HG03097 (cell line): Measurements from ENCODE around the gene CCN2.

Experiments
- ATAC-seq: cut with Tn5 transposase; IDR thresholded peaks from one replicate; pipeline ENCODE4 v1.9.1; 2021; ENCODE audit not compliant: unreplicated experiment, low FRiP score

The CCN2 gene

DNA sequence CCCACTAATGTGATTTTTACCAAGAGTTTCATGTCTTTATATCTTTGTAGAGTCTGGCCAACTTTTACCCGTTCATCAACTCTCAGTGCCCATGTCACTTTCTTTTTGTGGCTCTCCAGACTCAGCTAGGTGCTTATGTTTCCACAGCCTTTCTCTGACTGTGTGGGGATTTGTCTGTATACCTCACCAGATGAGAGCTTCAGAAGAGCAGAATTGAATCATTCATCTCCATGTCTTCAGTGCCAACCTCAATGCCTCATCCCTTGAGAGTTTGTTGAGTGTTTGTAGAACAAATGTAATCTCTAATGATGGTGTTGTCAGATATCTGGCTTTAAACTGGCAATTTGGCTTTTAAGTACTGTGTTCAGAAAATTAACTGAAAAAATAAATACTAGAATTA lies 16.8 kb upstream of the CCN2 start:
- ATAC-seq: no peak

DNA sequence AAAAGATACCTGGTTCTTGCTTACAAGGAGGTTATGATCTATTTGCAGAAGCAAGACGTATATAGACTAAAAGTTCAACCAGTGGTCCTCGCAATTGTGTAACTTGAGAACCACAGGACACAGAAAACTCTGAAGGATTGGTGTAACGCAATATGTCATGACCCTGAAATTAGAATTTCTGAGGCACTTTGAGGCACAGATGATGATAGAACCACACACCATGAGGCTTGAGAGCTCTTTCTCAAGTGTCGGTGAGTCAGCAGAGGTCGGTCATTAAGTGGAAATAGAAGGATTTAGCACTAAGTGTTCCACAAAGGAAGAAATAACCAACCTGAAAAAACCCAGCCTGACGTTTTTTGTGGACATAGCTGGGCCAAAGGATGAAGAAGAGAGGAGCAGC lies 15.3 kb upstream of the CCN2 start:
- ATAC-seq: no peak

DNA sequence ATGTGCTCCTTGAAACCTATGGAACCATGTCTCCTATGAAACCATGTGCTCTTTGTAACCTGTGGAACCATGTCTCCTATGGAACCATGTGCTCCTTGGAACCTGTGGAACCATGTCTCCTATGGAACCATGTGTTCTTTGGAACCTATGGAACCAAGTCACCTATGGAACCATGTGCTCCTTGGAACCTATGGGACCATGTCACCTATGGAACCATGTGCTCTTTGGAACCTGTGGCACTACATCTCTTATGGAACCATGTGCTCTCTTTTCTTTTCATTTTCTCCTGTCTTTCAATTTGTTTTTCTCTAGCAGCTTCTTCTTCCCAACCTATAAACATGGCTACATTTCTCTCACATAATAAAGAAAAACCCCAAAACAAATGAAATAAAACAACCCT lies 11.9 kb upstream of the CCN2 start:
- ATAC-seq: no peak

DNA sequence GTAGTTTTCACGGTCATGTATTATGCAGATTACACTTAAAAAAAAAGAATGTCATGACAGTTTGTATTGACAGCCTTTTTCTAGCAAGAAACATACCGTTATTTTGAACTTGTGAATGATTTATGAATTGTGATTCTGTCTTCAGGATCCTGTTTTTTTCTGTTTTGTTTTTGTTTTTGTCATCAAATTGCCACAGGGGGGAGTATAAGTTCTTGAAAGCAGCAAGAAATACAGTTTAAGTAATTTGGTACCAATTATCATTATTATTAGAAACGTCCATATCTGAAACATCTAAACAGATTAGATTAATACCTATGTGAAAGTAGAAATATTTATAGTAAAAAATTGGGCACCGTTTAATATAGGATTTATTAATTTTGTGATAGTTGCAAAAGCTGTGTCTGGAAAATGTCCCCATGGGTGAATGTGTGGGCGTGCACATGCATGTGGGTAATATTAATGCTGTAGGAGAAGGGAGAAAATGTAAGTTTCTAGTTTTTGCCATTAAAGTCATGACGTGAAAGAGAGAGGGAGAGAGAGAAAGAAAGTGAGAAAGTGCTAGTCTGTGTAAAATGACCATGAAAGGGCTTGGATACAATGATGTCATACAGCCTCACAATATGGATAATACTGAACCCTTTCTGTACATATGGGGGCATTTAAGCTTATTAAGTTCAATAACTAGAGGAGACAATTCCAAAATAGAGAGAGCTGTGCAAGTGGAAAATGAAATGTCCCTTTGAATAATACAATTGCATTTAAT lies 9.4 kb upstream of the CCN2 start:
- ATAC-seq: no peak

DNA sequence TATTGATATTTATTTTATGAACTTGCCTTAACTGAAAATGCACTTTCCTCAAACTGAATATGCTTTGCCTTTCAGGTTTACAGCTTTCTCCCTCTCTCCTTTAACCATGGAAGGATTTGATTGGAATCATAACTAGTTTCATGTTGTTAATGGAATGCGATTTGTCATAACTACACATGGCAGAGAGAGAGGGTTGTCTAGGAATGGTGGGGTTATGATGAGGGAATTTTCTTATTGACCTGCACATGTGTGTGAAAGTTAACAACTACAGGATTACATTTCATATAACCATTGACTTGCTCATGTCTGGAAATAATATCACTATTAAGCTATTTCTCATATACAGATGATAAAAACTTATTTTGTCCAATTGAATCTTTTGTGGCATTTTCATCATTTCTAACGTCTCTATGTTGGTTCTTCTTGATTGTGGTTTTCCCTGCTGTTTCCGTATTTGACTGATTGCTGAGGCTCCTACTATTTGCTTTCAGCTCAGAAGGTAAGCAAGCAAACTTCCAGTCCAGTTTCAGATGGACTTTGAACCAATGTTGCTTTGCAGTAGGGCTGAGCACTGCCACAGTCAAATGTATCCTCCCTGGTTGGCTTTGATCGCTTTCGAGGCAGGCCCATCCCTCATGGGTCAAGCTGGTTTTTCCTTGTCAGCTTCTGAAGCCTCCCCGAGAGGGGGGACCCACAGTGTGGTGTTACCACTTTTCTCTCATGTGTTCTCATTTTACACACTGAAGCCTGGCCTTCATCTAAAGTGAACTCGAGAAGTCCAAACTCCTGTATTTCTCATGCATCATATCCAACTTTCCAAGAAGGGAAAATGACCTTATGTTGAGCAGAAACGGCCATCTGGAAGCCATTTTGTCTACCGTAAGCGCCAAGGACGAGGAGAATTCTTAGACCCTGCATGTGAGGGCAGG lies 7.6 kb upstream of the CCN2 start:
- ATAC-seq: no peak

DNA sequence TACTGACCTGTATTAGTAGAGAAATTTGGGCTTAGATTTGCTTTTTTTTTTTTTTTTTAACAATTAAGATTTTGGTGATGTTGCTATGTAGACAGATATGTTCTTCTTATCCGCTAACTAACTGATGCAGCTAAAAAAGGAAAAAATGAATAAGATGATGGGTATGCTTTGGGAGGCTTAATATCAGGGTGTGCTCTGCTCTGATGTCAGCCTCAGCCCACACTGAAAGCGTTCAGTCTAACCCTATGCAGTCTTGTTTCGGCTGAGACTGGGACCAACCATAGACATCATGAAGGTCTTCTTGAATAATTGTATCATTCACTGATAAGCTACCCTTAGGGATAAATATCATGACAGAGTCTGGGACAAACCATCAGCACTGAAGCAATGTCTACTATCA lies 6.9 kb upstream of the CCN2 start:
- ATAC-seq: no peak

DNA sequence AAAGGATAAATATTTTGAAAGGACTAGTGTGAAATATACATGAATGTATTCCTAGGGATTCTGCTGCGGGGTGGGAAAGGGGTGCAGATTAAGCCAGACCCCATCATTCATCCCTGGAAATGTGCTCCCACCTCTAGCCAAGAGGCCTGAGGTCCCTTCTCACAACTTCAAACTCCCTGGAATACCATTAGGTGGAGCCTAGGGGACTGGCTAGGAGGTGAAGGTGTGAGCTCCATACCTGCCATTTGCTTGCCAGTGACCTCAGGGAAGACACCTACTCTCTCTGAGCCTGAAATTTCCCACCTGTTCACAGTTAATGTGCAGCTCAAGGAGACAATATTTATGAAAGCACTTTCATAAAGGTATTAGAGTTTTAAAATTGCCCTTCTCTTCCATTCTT lies 4.7 kb upstream of the CCN2 start:
- ATAC-seq: no peak

DNA sequence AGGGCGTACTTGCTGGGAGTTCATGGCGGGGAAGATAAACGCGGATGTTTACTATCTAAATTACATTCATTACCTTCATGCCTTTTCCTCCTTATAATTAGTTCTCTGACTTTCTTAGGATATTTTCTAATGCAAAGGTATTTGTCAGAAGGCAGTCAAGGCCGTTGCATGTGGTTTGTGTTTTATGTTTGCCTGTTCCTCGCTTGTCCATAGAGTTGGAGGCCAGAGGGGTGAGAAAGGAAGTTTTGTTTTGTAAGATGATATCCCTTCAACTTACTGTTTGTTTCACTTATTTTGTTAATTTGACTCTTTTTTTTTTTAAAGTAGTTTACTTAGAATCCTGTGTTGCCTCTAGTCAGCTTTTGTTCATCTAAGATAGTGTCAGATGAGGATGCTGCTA lies 4.0 kb upstream of the CCN2 start:
- no peak for ATAC-seq

DNA sequence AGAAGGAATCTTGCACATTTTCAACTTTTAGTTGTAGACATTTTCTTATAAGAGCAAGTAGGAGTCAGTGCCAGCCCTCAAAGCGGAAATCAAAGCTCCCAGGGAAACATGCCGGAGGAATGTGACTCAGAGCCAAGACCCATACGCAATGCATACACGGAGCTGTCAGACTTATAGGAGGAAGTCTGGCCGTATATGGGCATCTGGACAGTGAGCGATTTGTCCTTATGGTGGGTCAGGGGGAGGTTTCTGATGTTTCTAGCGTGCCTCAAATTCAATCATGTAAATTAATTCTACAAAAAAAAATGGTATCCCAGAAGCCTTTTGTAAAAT lies 3.6 kb upstream of the CCN2 start:
- ATAC-seq: no peak

DNA sequence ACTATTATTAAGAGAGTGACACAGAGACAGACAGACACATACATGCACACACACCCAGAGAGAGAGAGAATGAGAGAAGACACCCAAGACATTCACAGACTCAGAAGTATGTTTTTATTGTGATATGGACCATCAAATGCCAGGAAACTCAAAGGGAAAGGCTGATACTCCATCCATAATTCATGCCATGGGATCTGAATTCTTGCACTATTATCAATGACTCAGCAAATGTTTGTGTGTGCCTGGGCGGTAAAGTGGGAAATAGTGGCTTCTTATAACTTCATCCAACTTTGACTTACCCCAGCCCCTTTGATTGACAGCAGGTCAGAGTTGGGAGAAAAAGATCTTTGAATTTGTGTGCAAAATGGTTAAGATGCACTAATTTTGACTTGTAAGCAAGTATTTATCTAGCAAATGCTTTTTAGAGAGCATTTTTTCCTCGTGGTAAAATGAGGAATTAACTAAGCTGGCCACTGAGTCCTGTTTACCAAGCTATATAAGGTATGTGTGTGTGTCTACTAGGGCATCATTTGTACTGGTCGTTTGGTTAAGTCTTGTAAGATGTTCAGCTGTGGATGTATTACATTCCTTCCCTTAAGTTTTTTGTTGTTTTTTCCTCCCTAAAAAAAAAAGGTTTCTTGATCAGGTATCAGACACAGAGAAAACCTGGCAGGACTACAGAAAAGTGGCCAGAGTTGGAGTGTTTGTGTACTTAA lies 3.0 kb upstream of the CCN2 start:
- no peak for ATAC-seq

DNA sequence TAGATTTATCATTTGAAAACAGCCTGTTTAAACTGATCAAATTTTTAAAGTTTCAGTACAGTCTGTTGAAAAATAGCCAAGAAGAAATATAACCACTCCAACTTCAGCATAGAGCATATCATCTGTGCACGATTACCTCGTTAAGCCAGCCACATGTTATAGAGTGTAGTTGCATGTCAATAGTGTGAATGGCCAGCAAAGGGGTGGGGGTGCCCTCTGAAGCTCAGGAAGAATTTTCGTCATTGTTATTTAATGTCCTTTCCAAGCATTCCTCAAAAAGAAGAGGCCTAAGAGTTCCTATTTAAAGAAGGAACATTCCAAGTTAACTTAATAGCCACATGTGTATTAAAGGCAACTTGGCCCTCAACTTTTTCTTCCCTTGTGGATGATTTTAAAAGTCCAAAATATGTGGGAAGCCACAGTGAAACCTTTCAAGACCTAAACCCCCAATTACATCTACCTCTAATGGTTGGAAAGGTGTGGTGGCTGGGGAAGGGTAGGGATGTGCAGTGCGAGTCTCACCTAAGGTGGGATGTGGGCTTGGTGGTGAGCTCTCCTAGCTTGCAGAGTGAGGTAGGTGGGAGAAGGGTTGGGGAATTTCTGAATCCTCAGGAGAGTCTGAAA lies 1.8 kb upstream of the CCN2 start:
- ATAC-seq: no peak

DNA sequence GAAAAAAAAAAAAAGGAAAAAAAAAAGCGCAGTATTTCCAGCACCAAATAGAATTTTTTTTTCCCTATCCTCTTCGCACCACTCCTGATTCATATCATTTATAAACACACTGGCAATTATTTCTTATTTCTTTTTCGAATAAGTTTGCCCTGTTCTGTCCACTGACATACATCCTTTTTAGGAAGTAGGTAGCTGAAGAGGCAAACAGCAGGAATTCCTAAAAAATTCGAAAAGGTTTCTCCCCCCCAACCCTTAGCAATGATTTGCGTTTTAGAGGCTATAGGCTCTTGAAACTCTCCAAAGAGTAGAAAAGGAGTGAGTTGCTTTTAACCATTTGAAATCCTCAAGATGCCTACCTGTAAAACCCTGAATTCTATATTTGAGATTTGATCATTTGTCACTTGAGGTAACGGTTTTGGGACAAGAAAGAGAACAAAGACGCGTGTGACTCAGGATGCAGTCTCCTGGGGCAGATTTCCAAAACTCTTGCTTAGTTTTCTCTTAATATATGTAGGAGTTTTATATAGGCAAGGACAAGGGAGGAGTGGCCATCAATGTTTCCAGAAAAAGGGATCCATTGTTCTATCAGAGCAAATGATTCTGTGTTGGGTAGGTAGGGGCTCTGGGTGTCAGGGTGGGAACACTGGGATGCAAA lies 531 bp upstream of the CCN2 start:
- ATAC-seq: no peak

DNA sequence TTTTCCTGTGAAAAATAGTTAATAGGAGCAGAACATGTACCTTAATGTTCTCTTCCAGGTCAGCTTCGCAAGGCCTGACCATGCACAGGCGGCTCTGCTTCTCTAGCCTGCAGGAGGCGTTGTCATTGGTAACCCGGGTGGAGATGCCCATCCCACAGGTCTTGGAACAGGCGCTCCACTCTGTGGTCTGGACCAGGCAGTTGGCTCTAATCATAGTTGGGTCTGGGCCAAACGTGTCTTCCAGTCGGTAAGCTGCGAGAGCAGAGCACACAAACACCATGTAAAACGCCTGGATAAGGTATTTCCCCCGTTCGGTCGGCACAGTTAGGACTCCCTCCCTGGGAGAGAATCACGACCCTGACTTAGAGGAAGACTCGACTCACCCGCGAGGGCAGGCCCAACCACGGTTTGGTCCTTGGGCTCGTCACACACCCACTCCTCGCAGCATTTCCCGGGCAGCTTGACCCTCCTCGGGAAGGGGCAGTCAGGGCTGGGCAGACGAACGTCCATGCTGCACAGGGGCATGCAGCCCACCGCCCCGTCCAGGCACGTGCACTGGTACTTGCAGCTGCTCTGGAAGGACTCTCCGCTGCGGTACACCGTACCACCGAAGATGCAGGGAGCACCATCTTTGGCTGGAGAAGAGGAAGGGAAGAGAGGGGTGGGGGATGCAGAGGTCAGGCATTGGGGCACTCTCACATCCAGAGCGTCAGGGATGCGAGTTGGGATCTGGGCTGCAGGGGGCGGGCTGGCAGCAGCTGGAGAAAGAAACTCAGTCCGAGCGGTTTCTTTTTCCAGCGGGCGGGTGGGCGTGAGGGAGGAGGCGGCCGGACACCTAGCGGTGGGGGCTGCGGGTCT lies 1.0 kb downstream of the CCN2 start:
- ATAC-seq: no peak

DNA sequence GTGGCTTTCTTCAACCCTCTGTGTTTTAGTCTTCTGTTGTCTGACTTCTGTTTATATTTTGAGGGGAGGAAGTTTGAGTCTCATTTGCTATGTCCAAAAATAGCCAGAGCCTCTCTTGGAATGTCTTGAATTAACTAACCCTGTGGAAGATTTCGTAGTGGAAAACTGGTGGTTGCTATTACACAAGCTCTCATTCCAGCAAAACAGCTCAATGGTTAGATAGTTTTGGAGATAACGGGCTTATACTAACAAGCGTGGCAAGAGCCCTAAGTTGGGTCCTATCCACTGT lies 1.6 kb downstream of the CCN2 start:
- no peak for ATAC-seq

DNA sequence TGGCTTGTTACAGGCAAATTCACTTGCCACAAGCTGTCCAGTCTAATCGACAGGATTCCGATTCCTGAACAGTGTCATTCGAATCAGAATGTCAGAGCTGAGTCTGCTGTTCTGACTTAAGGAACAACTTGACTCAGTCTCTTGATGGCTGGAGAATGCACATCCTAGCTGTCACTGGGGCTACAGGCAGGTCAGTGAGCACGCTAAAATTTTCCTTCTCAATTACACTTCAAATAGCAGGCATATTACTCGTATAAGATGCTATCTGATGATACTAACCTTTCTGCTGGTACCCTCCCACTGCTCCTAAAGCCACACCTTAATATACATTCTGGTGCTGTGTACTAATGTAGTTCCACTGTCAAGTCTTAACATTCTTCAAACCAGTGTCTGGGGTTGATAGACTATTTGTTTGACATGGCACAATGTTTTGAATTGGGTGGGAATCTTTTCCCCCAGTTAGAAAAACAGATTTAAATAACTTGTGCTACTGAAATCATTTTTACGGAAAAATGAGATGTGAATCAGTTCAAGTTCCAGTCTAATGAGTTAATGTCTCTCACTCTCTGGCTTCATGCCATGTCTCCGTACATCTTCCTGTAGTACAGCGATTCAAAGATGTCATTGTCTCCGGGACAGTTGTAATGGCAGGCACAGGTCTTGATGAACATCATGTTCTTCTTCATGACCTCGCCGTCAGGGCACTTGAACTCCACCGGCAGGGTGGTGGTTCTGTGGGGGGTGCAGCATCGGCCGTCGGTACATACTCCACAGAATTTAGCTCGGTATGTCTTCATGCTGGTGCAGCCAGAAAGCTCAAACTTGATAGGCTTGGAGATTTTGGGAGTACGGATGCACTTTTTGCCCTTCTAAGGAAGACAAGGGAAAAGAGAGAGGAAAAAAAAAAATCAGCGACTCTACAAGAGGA lies 2.2 kb downstream of the CCN2 start:
- no peak for ATAC-seq

DNA sequence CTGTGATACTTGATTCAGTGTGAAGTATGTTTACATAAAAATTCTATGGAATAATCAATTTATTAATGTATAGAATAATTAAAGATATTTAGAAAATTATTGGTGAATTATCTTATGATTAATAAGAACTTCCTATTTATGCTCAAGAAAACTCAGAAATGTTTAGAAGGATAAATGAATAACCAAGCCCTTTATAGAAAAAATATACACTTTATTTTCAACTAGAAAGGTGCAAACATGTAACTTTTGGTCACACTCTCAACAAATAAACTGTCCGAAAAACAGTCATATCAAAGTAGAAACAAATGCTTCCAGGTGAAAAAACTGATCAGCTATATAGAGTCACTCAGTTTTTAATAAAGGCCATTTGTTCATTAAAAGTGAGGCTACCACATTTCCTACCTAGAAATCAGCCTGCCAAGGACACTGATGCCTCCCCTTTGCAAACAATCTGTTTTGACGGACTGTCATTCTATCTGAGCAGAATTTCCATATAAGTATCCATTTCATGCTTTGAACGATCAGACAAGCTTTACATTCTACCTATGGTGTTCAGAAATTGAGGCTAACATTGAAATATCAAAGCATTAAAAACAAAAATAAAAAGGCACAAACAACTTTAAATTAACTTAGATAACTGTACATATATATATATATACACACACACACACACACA lies 3.0 kb downstream of the CCN2 start:
- no peak for ATAC-seq

DNA sequence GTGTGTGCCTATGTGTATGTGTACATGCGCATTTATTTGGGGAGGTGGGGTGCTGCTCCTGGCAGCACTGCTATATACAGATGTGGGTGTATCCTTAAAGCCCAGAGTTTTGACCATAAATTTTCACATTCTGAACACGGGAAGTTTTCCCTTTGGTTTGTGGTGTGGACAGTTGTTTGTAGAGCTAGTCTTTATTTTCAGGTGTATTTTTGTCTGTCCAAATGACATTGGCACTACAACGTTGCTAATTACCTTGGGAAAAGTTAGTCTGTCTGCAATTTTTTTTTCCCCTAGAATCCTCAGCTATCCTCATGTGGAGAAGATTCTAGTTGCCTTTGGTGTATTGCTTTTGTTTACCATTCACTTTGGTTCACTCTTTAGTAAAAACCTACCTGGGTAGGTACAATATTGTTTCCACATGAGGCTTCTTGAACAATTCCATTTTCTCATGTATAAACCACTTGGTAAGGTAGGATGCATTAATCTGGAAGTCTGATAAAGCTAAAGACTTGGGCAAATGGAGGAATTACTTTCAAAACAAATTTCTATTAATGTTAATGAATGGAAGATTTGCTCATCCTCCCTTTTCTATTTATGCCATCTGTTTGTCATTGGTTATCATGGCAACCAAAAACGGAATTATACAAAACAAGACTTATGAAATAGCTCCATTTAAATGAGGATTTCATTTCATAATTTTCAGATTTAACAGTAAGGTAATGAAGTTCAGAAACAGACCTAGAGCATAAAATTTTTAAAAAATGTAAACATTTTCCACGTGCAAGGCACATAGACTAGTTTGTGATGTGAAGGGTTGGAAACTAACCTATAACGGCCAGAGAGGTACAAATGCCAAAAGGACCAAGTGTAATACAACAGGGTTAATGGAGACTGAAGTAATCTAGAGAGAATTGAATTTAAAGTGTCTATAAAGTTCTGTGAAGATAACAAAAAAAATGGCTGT lies 3.9 kb downstream of the CCN2 start:
- no peak for ATAC-seq
